ENCODE data around the gene ZFP36L1.

GRCh38 chr14:68820536-68820935, 27.7 kb upstream of the ZFP36L1 start:
- TF ChIP-seq CTCF (IDR thresholded peaks at IDR 0.05 in 2 of 3, conservative IDR thresholded peaks at IDR 0.05 in 1 of 3; ENCODE audit: borderline replicate concordance in 1 of 3, insufficient read depth in 1 of 3, low read depth in 2 of 3, low read length in 2 of 3): no peak
- TF ChIP-seq, protein P1, sequence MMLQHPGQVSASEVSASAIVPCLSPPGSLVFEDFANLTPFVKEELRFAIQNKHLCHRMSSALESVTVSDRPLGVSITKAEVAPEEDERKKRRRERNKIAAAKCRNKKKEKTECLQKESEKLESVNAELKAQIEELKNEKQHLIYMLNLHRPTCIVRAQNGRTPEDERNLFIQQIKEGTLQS (IDR thresholded peaks at IDR 0.05): no peak
- TF ChIP-seq CBX3 (IDR thresholded peaks at IDR 0.05; ENCODE audit: low read depth): no peak
- no peak for TF ChIP-seq RAD21 (IDR thresholded peaks at IDR 0.05; ENCODE audit: low read depth)
- TF ChIP-seq SP1 (IDR thresholded peaks at IDR 0.05; ENCODE audit: low read depth): no peak
